ENCODE data around the gene KRT79. TPM values are rescaled to one million over a fixed set of nuclear protein-coding genes. Genes with fewer than 3 reads are reported as not detected.

KRT79 gene
- total and polyA plus RNA-seq, 2 donors (not counting 1 experiment from before 2014, with no cell fraction given), result not detected

- Histone ChIP-seq H3K36me3 (ENCODE audit: control insufficient read depth, insufficient read depth, low read length) (no peaks in the 10 kb centered on the region), H4K20me1 (ENCODE audit: control insufficient read depth, extremely low read depth, insufficient read depth, low read length) (no peaks in the 10 kb centered on the region), H3K9ac (ENCODE audit: insufficient read depth, low read length) (no peak overlapping the region), H3K79me2 (ENCODE audit: control insufficient read depth, insufficient read depth, low read length) (no peaks in the 10 kb centered on the region), H2AFZ (ENCODE audit: low read length) (no peak overlapping the region), H3K9me3 (ENCODE audit: control insufficient read depth, insufficient read depth, low read depth, low read length) (no peaks in the 10 kb centered on the region), H3K4me2 (ENCODE audit: extremely low read depth, insufficient read depth, low read length) (no peak overlapping the region), H3K27ac (ENCODE audit: insufficient read depth, low read length) (no peak overlapping the region), H3K4me3 (replicated peaks in 1 of 4; ENCODE audit: control extremely low read depth in 1 of 4, insufficient read depth in 1 of 4, low read depth in 3 of 4, low read length in 4 of 4) (no peak overlapping the region), H3K27me3 (ENCODE audit: control insufficient read depth, insufficient read depth, low read length) (no peaks in the 10 kb centered on the region), H3K4me1 (ENCODE audit: control insufficient read depth, extremely low read depth, insufficient read depth, low read length) (peaks cover 34% of the 10 kb centered on the region)
- no peak for DNase-seq (ENCODE audit: low read depth in 2 of 2)
- no peak for TF ChIP-seq CTCF (conservative IDR thresholded peaks at IDR 0.05 in 1 of 2, IDR thresholded peaks at IDR 0.05 in 1 of 2; ENCODE audit: low read depth in 1 of 2, low read length in 2 of 2)
- no peak for TF ChIP-seq EZH2 (IDR thresholded peaks at IDR 0.05; ENCODE audit: low read length, missing control alignments)
These were observed 38.7 kb upstream of the KRT79 start for GRCh38 chr12:52872644-52873389.

GRCh38 chr12:52871291-52872039 is 37.4 kb upstream of the KRT79 start:
- no peak overlapping the region for H3K9ac ChIP-seq (ENCODE audit: insufficient read depth, low read length)

More at GRCh38 chr12:52871291-52872039, 37.4 kb upstream of the KRT79 start:
- Histone ChIP-seq H3K4me3 (replicated peaks in 1 of 4; ENCODE audit: control extremely low read depth in 1 of 4, insufficient read depth in 1 of 4, low read depth in 3 of 4, low read length in 4 of 4) (no peak overlapping the region), H3K4me1 (ENCODE audit: control insufficient read depth, extremely low read depth, insufficient read depth, low read length) (peaks cover 34% of the 10 kb centered on the region), H3K27ac (ENCODE audit: insufficient read depth, low read length) (peak overlapping the region; percentile 82), H3K27me3 (ENCODE audit: control insufficient read depth, insufficient read depth, low read length) (no peaks in the 10 kb centered on the region), H3K9me3 (ENCODE audit: control insufficient read depth, insufficient read depth, low read depth, low read length) (no peaks in the 10 kb centered on the region), H4K20me1 (ENCODE audit: control insufficient read depth, extremely low read depth, insufficient read depth, low read length) (no peaks in the 10 kb centered on the region), H2AFZ (ENCODE audit: low read length) (no peak overlapping the region), H3K4me2 (ENCODE audit: extremely low read depth, insufficient read depth, low read length) (peak overlapping the region; percentile 56), H3K79me2 (ENCODE audit: control insufficient read depth, insufficient read depth, low read length) (no peaks in the 10 kb centered on the region), H3K36me3 (ENCODE audit: control insufficient read depth, insufficient read depth, low read length) (no peaks in the 10 kb centered on the region)
- DNase-seq (ENCODE audit: low read depth in 2 of 2), result peak; percentile 79 to 85
- no peak for TF ChIP-seq EZH2 (IDR thresholded peaks at IDR 0.05; ENCODE audit: low read length, missing control alignments)
- TF ChIP-seq CTCF (conservative IDR thresholded peaks at IDR 0.05 in 1 of 2, IDR thresholded peaks at IDR 0.05 in 1 of 2; ENCODE audit: low read depth in 1 of 2, low read length in 2 of 2), result no peak

All from fibroblast of lung (primary cell).